Measurements from ENCODE around the gene ESF1.
"Not testable (repeated sequence)": the region's sequence is repeated elsewhere in the genome, so short reads cannot be mapped to it uniquely, and the experiment has no call there.

The ESF1 gene

GRCh38 chr20:13738187-13738586 lies 46.5 kb downstream of the ESF1 start:
- DNase-seq, result not testable (repeated sequence)

- no peak for DNase-seq
Measured at GRCh38 chr20:13736436-13737191, 48.1 kb downstream of the ESF1 start.

- no peak for DNase-seq
Measured at GRCh38 chr20:13735826-13736225, 48.9 kb downstream of the ESF1 start.

GRCh38 chr20:13723011-13723410 lies 61.7 kb downstream of the ESF1 start:
- DNase-seq, result no peak

GRCh38 chr20:13718171-13718570 lies 66.5 kb downstream of the ESF1 start:
- DNase-seq, result no peak

- DNase-seq, result no peak
Measured at GRCh38 chr20:13717631-13718044, 67.1 kb downstream of the ESF1 start.

- DNase-seq, result no peak
Measured at GRCh38 chr20:13715171-13715570, 69.5 kb downstream of the ESF1 start.

GRCh38 chr20:13708234-13708633 lies 76.5 kb downstream of the ESF1 start:
- DNase-seq, result no peak

- no peak for DNase-seq
Measured at GRCh38 chr20:13703265-13703664, 81.5 kb downstream of the ESF1 start.

- DNase-seq, result no peak
Measured at GRCh38 chr20:13701486-13701885, 83.2 kb downstream of the ESF1 start.

- DNase-seq, result no peak
Measured at GRCh38 chr20:13700761-13701160, 84.0 kb downstream of the ESF1 start.

- no peak for DNase-seq
Measured at GRCh38 chr20:13694420-13695150, 90.1 kb downstream of the ESF1 start.

GRCh38 chr20:13692802-13693736 lies 91.7 kb downstream of the ESF1 start:
- DNase-seq, result no peak

- no peak for DNase-seq
Measured at GRCh38 chr20:13690943-13691342, 93.8 kb downstream of the ESF1 start.

- no peak for DNase-seq
Measured at GRCh38 chr20:13687815-13688214, 96.9 kb downstream of the ESF1 start.

GRCh38 chr20:13685623-13686022 lies 99.1 kb downstream of the ESF1 start:
- no peak for DNase-seq

GRCh38 chr20:13684566-13685222 lies 100.0 kb downstream of the ESF1 start:
- DNase-seq, result no peak

- no peak for DNase-seq
Measured at GRCh38 chr20:13683833-13684232, 100.9 kb downstream of the ESF1 start.

GRCh38 chr20:13681248-13682125 lies 103.2 kb downstream of the ESF1 start:
- DNase-seq, result no peak

GRCh38 chr20:13678944-13679343 lies 105.8 kb downstream of the ESF1 start:
- no peak for DNase-seq

GRCh38 chr20:13677241-13677640 lies 107.5 kb downstream of the ESF1 start:
- no peak for DNase-seq

GRCh38 chr20:13676682-13677081 lies 108.0 kb downstream of the ESF1 start:
- DNase-seq, result no peak
